SH-SY5Y (cell line): ENCODE results near the gene FBXL14.

ENCODE experiments used
- GATA2 ChIP-seq: IDR thresholded peaks from 2 replicates; pipeline ENCODE4 v1.6.1; 2011; ENCODE audit warnings: mild to moderate bottlenecking, low read depth, low read length
- GATA3 ChIP-seq: IDR thresholded peaks from 2 replicates; pipeline ENCODE4 v1.6.1; 2011; ENCODE audit warnings: low read depth, mild to moderate bottlenecking, low read length, moderate library complexity

DNA sequence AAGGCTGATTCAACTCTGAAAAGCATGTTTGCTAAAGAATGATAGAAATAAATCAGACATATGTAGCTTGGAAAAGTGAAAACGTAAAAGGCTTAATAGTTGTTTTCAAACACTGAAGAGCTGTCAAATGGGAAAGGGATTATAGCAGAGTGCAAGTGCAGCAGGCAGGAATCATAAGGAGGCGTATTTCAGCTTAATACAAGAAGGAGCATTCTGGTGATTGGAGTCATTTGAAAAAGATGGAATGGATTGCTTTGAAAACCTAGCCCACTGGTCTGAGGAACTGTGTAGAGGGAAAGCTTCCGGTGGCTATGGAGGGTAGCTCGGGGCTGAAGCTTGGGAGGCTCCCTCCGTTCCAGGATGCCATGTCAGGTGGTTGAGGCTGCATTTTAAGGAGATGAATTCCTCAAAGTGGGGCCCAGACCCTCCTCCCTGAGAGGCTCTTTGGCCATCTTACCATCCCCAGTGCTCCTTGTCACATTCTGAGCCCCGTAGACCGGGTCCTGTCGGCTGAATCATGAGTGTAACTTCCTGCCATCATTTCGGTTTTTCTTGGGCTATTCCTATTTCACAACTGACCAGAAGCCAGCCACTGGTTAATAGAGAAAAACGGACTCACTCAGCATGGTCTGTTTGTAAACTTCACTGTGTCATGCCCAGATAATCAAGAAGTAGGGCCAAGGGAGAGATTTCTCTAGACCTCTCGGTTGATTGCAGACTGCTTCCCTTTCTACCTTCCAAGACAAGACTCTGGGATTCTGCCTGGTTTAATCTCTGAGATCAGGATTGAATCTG is 41.1 kb upstream of the FBXL14 start:
- no peak for TF ChIP-seq GATA2
- TF ChIP-seq GATA3 = no peak
